HAP-1 (cell line): Measurements from ENCODE around the gene DNAJC10.

Source experiments
- DNase-seq, 2 experiments: peaks; one replicate each; pipeline ENCODE4 v3.0.0-alpha.2; 2016 to 2020; ENCODE audit warnings: low spot score in 2 of 2
- H3K27me3 ChIP-seq: fragments of 250-450 bp; sonication (Bioruptor Pico); 2 replicates; pipeline ENCODE4 v1.5.1; 2020; ENCODE audit warnings: low read depth, mild to moderate bottlenecking, moderate library complexity
- H3K36me3 ChIP-seq: fragments of 250-450 bp; sonication (Bioruptor Pico); replicated peaks from 2 replicates; pipeline ENCODE4 v1.5.1; 2020; ENCODE audit warnings: mild to moderate bottlenecking
- H3K4me1 ChIP-seq: fragments of 250-450 bp; sonication (Bioruptor Pico); 2 replicates; pipeline ENCODE4 v1.5.1; 2020; ENCODE audit warnings: mild to moderate bottlenecking
- H3K4me3 ChIP-seq: fragments of 250-450 bp; sonication (Bioruptor Pico); 2 replicates; pipeline ENCODE4 v1.5.1; 2020; ENCODE audit warnings: mild to moderate bottlenecking, moderate library complexity
- H3K9me3 ChIP-seq: fragments of 250-450 bp; sonication (Bioruptor Pico); 2 replicates; pipeline ENCODE4 v1.5.1; 2020; ENCODE audit warnings: mild to moderate bottlenecking, moderate library complexity
- in situ Hi-C: fragments of 300-500 bp; cut with MboI; formaldehyde crosslinking; loops from 3 replicates; pipeline ENCODE4 v1.14.3; 2020; ENCODE audit warnings: low sequenced_read_pairs, inconsistent platforms, mixed read lengths

The DNAJC10 gene

DNA sequence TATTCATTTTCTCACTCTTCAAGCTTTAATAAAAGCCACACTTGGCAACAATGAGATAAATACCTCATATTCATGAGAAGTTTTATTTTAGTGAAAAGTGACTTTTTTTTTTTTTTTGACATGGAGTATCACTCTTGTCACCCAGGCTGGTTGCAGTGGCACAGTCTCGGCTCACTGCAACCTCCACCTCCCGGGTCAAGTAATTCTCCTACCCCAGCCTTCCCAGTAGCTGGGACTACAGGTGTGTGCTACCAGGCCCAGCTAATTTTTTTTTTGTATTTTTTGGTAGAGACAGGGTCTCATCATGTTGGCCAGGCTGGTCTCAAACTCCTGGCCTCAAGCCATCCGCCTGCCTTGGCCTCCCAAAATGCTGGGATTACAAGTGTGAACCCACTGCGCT lies 103.4 kb downstream of the DNAJC10 start:
- DNase-seq, result peak in 1 of 2 experiments; percentile 10
- no peaks in the 10 kb centered on the region for H3K9me3 ChIP-seq
- no peaks in the 10 kb centered on the region for H3K36me3 ChIP-seq
- H3K27me3 ChIP-seq, result no peaks in the 10 kb centered on the region
- in situ Hi-C loops, result no loop called here
- peaks cover 56% of the 10 kb centered on the region for H3K4me1 ChIP-seq
- no peak overlapping the region for H3K4me3 ChIP-seq

DNA sequence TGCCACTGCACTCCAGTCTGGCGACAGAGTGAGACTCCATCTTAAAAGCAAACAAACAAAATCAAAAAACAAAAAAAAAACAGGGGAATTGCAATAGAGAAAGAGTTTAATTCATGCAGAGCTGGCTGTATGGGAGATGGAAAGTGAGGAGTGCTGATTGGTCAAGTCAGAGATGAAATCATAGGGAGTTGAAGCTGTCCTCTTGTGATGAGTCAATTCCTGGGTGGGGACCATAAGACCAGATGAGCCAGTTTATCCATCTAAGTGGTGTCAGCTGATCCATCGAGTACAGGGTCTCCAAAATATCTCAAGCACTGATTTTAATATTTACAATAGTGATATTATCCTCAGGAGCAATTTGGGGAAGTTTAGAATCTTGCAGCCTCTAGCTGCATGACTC lies 105.1 kb downstream of the DNAJC10 start:
- Histone ChIP-seq H3K4me1 (peaks cover 71% of the 10 kb centered on the region), H3K27me3 (no peaks in the 10 kb centered on the region), H3K9me3 (no peaks in the 10 kb centered on the region), H3K4me3 (no peak overlapping the region), H3K36me3 (no peaks in the 10 kb centered on the region)
- in situ Hi-C loops, result no loop called here
- DNase-seq, result no peak

DNA sequence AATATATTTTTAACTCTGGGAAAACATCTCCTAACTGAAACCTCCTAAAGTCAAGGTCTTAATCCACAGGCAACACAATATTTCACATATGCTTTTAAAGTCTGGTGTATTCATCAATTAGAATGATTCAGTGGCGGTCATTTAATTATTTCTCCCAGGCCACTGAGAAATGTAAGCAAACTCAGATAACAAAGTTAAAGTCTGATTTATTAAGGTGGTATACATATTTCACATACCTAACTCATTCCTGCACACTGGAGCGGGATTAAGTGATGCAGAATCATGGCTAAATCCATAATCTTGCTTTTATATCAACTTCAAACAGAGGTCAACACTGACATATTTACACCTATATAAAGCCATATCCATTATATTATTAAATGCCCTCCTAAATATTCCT lies 106.7 kb downstream of the DNAJC10 start:
- H3K4me3 ChIP-seq, result no peak overlapping the region
- DNase-seq, result no peak
- no peaks in the 10 kb centered on the region for H3K36me3 ChIP-seq
- peaks cover 71% of the 10 kb centered on the region for H3K4me1 ChIP-seq
- no peaks in the 10 kb centered on the region for H3K9me3 ChIP-seq
- in situ Hi-C loops, result no loop called here
- no peaks in the 10 kb centered on the region for H3K27me3 ChIP-seq

DNA sequence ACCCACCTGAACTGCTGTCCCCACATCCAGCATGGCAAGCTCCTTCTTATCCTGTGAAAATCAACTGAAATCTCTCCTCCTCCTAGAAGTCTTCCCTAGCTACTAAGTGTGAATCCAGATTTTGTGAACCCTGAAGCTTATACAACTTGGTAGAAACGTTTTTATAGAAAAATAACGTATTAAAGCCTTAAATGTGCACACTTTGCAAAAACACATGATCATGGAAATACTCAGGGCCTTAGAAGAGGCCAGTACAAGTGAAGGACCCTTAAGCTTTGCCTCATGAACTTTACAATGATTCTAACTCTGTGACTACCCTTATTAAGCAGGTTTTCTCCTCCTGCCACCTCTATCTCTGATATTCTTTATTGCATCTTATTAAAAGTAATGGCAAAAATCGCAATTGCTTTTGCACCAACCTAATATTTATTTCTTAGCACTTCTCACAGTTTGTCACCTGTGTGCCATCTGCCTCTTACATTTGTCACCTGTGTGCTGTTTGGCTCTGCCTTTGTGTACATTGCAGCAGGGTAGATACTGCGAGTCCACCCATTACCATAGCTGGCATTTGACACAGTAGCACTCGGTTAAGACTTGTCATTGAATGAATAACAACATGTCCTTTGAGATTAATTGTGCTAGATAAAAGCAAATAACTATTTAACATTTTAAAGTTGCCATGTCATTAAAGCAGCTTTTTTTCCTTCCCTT lies 108.2 kb downstream of the DNAJC10 start:
- DNase-seq, result peak in 1 of 2 experiments; percentile 56
- peaks cover 59% of the 10 kb centered on the region for H3K4me1 ChIP-seq
- H3K9me3 ChIP-seq, result no peaks in the 10 kb centered on the region
- no peak overlapping the region for H3K4me3 ChIP-seq
- H3K36me3 ChIP-seq, result no peaks in the 10 kb centered on the region
- H3K27me3 ChIP-seq, result no peaks in the 10 kb centered on the region
- in situ Hi-C loops, result no loop called here

DNA sequence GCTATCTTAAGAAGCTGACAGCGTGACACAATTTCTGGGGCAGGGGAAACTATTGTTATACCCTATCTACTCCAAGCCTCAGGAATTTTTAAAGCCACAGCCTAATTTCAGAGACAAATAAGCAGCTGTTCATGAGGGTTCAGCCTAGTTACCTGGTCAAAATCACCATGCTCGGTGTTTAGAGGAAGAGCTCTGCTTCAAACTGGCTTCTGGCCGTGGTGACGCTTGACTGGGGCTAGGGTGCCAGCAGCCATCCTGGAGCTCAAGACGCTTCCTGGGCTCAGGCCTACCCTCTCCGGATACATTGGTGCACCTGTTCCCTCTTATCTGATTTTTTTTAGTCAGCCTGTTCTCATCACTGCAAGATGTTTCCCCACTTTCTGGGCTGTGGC lies 108.7 kb downstream of the DNAJC10 start:
- H3K36me3 ChIP-seq, result no peaks in the 10 kb centered on the region
- in situ Hi-C loops, result no loop called here
- H3K27me3 ChIP-seq, result no peaks in the 10 kb centered on the region
- H3K9me3 ChIP-seq, result no peaks in the 10 kb centered on the region
- no peak overlapping the region for H3K4me3 ChIP-seq
- peak in 1 of 2 experiments; percentile 25 for DNase-seq
- peaks cover 54% of the 10 kb centered on the region for H3K4me1 ChIP-seq

DNA sequence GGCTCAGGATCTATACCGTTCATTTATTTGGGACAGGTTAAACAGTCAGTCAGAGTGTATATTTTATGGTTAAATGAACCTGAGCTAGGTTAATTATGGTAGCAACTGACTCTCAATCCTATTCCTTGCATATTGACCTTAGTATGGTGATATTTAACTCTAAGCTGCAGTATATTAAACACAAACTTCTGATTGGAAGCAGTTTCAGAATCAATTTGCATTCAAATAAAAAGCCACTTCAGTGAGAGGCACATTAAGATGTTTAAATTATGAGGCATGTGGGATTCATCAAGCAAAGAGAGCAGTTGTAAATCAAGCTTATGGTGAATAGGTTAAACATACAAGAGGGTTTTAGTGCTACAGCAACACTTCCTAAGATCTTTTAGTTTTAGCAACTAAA lies 110.0 kb downstream of the DNAJC10 start:
- in situ Hi-C loops, result no loop called here
- Histone ChIP-seq H3K4me3 (no peak overlapping the region), H3K36me3 (no peaks in the 10 kb centered on the region), H3K27me3 (no peaks in the 10 kb centered on the region), H3K4me1 (peaks cover 52% of the 10 kb centered on the region), H3K9me3 (no peaks in the 10 kb centered on the region)
- DNase-seq, result peak in 1 of 2 experiments; percentile 95

DNA sequence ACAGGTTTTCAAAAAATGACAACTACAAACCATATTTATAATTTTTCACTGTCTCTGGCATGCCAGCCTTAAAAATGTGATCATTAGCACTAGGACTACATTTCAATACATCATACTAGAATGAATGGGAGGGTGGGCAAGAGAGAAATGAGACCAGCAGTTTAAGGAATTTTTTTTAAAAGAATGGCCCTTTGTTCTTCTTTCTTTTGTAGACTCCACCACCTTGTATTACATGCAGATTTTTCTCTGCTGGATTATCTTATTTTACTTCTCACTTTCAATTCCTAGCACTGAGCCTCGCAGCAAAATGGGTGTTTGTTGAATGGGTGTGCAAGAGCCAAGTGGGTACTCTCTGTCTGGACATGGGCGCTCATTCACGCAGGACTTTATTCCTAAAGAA lies 110.4 kb downstream of the DNAJC10 start:
- Histone ChIP-seq H3K9me3 (no peaks in the 10 kb centered on the region), H3K4me3 (no peak overlapping the region), H3K27me3 (no peaks in the 10 kb centered on the region), H3K4me1 (peaks cover 52% of the 10 kb centered on the region), H3K36me3 (no peaks in the 10 kb centered on the region)
- DNase-seq, result peak; percentile 55 to 89
- in situ Hi-C loops, result no loop called here

DNA sequence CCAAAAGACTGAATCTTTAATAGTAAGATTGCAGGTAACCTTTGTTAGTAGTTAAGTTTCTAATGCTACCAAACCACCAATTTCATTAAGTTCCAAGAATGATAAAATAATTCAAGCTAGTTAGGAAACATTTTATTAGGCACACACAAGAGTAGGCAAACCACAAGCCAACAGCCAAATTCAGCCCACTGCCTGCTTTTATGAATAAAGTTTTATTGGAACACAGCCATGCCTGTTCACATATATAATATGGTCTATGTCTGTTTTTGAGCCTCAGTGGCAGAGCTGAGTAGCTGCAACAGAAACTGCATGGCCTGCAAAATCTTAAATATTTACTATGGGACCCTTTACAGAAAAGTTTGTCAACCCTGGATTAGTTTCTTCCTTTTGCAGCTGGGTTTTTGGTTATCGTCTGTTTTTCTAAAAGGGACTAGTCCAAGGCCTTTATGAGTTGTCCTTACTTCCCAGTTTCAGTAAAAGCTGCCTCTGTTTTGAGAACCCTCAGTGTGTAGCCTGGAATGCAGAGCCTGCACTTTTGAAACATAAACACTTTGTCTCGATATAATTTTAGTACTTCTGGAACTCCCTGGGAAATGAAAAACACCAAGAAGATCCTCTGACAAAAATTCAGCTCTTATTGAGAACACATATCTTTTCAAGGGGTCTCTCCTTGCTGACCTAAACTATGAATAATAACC lies 111.3 kb downstream of the DNAJC10 start:
- no peaks in the 10 kb centered on the region for H3K27me3 ChIP-seq
- H3K4me3 ChIP-seq, result no peak overlapping the region
- no peaks in the 10 kb centered on the region for H3K9me3 ChIP-seq
- no peak for DNase-seq
- in situ Hi-C loops, result no loop called here
- H3K4me1 ChIP-seq, result peaks cover 44% of the 10 kb centered on the region
- H3K36me3 ChIP-seq, result no peaks in the 10 kb centered on the region

DNA sequence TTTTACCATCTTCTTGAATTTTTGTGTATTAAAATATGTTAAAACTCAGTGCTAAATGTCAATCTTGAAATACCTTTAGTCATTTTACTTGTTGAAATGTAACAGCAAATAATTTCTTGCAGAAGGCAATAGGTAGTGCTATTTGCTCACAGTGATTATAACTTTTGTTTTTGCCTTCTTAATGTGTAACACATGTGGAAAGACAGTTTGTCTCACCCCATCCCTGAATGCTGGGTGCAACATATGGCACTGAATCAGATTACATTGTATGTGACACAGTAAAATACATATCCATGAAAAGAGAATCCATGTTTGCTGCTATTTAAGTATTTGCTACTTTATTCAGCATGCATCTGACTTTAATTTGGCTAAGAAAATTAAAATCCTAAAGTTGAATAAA lies 115.0 kb downstream of the DNAJC10 start:
- no peak overlapping the region for H3K4me3 ChIP-seq
- in situ Hi-C loops, result no loop called here
- H3K36me3 ChIP-seq, result no peaks in the 10 kb centered on the region
- no peak for DNase-seq
- no peaks in the 10 kb centered on the region for H3K9me3 ChIP-seq
- H3K27me3 ChIP-seq, result no peaks in the 10 kb centered on the region
- peaks cover 14% of the 10 kb centered on the region for H3K4me1 ChIP-seq

DNA sequence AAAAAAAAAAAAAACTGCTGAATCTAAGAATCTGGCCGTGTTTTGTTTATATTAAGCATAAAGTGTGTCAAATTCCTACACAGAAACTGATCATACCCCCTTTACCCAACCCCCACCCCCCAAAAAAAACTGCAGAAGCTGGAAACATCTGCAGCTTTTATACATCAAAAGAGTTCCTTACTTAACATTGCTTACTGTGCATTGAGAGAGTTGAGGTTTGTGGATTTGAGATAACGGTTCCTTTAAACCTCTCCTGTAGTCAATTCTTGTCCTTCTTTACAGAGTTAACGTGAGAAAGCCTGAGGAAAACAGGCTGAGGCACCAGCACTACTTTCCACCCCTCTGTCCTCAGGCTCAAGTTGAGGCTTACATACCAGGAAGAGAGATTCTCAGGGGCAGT lies 115.9 kb downstream of the DNAJC10 start:
- no peaks in the 10 kb centered on the region for H3K27me3 ChIP-seq
- no peaks in the 10 kb centered on the region for H3K36me3 ChIP-seq
- no peaks in the 10 kb centered on the region for H3K9me3 ChIP-seq
- peaks cover 16% of the 10 kb centered on the region for H3K4me1 ChIP-seq
- H3K4me3 ChIP-seq, result no peak overlapping the region
- in situ Hi-C loops, result no loop called here
- no peak for DNase-seq

DNA sequence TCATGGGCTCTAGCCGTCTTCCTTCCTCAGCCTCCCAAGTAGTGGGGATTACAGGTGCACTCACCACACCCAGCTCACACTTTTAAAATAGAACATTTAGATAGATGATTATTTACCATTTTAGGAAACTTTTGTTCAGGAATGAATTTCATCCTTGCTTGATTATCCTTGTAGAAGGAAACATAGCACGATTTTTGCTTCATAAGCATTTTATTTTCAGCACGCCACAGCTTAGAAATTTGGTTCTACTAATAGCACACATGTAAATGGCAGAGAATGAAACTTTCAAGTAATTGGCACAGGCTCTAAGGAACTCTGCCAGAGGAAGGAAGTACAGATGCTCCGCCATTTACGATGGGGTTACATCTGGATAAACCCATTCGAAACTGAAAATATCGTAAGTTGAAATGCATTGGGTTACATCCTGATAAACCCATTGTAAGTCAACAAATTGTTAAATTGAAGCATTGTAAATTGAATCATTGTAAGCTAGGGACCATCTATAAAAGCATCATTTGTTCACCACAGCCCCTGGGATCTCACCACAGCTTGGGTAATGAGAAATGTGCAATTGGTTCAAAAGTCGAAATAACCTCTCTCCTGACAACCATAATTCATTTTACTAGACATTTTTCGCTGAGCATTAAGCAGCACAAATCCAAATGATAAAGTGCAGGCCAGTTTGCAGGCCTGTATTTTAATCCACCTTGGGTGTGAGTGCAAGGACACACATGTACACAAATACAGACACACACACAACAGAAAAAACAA lies 117.2 kb downstream of the DNAJC10 start:
- in situ Hi-C loops, result no loop called here
- no peak for DNase-seq
- peaks cover 10% of the 10 kb centered on the region for H3K4me1 ChIP-seq

DNA sequence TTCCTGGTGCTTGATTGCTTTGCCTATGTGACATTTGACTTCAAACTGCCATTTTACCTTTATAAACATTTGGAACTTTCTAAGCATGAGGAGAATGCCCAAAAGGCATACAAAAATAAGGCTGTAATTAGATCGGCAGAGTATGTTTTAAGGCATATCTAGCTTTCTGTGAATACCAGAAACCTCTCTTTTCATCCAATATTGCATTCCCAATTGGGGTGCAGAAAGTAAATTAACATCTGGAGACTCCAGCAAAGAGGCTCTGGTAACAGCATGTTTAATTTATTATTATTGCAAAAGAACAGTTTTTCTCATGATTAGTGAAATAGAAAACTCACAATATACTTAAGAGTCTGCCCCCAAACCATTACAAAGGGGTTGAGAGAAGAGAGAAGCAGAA lies 118.2 kb downstream of the DNAJC10 start:
- no peaks in the 10 kb centered on the region for H3K36me3 ChIP-seq
- peaks cover 15% of the 10 kb centered on the region for H3K4me1 ChIP-seq
- H3K9me3 ChIP-seq, result no peaks in the 10 kb centered on the region
- in situ Hi-C loops, result no loop called here
- H3K27me3 ChIP-seq, result no peaks in the 10 kb centered on the region
- H3K4me3 ChIP-seq, result no peak overlapping the region
- DNase-seq, result no peak

More for the DNA sequence above, 117.2 kb downstream of the DNAJC10 start:
- no peak overlapping the region for H3K4me3 ChIP-seq
- no peaks in the 10 kb centered on the region for H3K27me3 ChIP-seq
- H3K9me3 ChIP-seq, result no peaks in the 10 kb centered on the region
- no peaks in the 10 kb centered on the region for H3K36me3 ChIP-seq

DNA sequence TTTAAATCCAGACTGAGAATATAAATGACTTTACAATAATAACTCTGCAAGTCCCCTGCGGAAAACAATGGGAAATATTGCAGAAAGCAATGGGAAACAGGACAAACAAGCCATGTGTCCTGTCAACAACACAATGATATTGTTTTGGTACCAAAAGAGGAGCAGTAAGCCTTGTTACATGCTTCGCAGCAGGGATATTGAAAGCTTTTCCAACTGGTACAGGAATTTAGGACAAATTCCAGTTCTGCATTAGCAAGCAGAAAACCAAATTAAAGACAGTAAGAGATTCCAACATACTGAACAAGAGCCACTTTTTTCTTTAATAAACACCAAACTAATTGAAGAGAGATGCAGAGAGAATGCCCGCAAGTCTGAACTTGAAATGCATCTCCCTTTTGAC lies 120.4 kb downstream of the DNAJC10 start:
- no peaks in the 10 kb centered on the region for H3K36me3 ChIP-seq
- H3K9me3 ChIP-seq, result no peaks in the 10 kb centered on the region
- in situ Hi-C loops, result no loop called here
- DNase-seq, result no peak
- peaks cover 15% of the 10 kb centered on the region for H3K4me1 ChIP-seq
- no peak overlapping the region for H3K4me3 ChIP-seq
- H3K27me3 ChIP-seq, result no peaks in the 10 kb centered on the region
